MM.1S (cell line): ENCODE data around the gene PPP1R3G.

Experiments
- DNase-seq: peaks from one replicate; pipeline ENCODE4 v3.0.0-alpha.2; 2015
- H2AFZ ChIP-seq: fragments of 300-600 bp; sonication (generic); 2 replicates; pipeline ENCODE4 v1.6.0; 2016; ENCODE audit warnings: antibody characterized with exemption, low read length
- H3F3A ChIP-seq: fragments of 300-600 bp; sonication (generic); 2 replicates; pipeline ENCODE4 v1.6.1; 2016; ENCODE audit warnings: mild to moderate bottlenecking, antibody characterized with exemption, low read length, moderate library complexity, mixed read lengths; ENCODE audit not compliant: insufficient read depth
- H3K27ac ChIP-seq: fragments of 300-600 bp; sonication (generic); 2 replicates; pipeline ENCODE4 v1.5.1; 2016; ENCODE audit warnings: mild to moderate bottlenecking, low read length
- H3K27me3 ChIP-seq: fragments of 300-600 bp; sonication (generic); replicated peaks from 2 replicates; pipeline ENCODE4 v1.6.0; 2016; ENCODE audit warnings: low read length; ENCODE audit not compliant: insufficient read depth
- H3K36me3 ChIP-seq: fragments of 300-600 bp; sonication (generic); replicated peaks from 2 replicates; pipeline ENCODE4 v1.6.1; 2016; ENCODE audit warnings: mild to moderate bottlenecking, low read length, mixed read lengths; ENCODE audit not compliant: insufficient read depth
- H3K4me1 ChIP-seq: fragments of 300-600 bp; sonication (generic); 2 replicates; pipeline ENCODE4 v1.6.1; 2016; ENCODE audit warnings: low read length, mixed read lengths
- H3K4me2 ChIP-seq: fragments of 300-600 bp; sonication (generic); 2 replicates; pipeline ENCODE4 v1.6.0; 2016; ENCODE audit warnings: low read depth, low read length
- H3K4me3 ChIP-seq: fragments of 300-600 bp; sonication (generic); 2 replicates; pipeline ENCODE4 v1.5.1; 2016; ENCODE audit warnings: low read length, mixed read lengths
- H3K79me2 ChIP-seq: fragments of 300-600 bp; sonication (generic); 2 replicates; pipeline ENCODE4 v1.6.1; 2016; ENCODE audit warnings: mixed run types, low read length, mixed read lengths
- H3K9ac ChIP-seq: fragments of 300-600 bp; sonication (generic); 2 replicates; pipeline ENCODE4 v1.6.1; 2016; ENCODE audit warnings: low read length, mixed read lengths
- H3K9me2 ChIP-seq: fragments of 300-600 bp; sonication (generic); replicated peaks from 2 replicates; pipeline ENCODE4 v1.6.1; 2016; ENCODE audit warnings: mild to moderate bottlenecking, low read length, mixed read lengths; ENCODE audit not compliant: insufficient read depth
- H3K9me3 ChIP-seq: fragments of 300-600 bp; sonication (generic); replicated peaks from 2 replicates; pipeline ENCODE4 v1.6.1; 2016; ENCODE audit warnings: mild to moderate bottlenecking, low read length, mixed read lengths; ENCODE audit not compliant: insufficient read depth
- H4K20me1 ChIP-seq: fragments of 300-600 bp; sonication (generic); 2 replicates; pipeline ENCODE4 v1.6.1; 2016; ENCODE audit warnings: mild to moderate bottlenecking, low read length, moderate library complexity, mixed read lengths; ENCODE audit not compliant: insufficient read depth
- CTCF ChIP-seq: fragments of 300-600 bp; sonication (generic); IDR thresholded peaks from 2 replicates; pipeline ENCODE4 v1.5.1; 2016; ENCODE audit warnings: antibody characterized with exemption, low read length, mixed read lengths
- EZH2 ChIP-seq: fragments of 300-600 bp; sonication (generic); optimal IDR thresholded peaks from 2 replicates; pipeline ENCODE3; 2017; ENCODE audit warnings: low read depth, mild to moderate bottlenecking, antibody characterized with exemption, low read length, mixed read lengths
- EZH2phosphoT487 ChIP-seq: fragments of 300-600 bp; sonication (generic); IDR thresholded peaks from 2 replicates; pipeline ENCODE4 v1.6.1; 2018; ENCODE audit warnings: antibody characterized with exemption, low read length

PPP1R3G gene

GRCh38 chr6:5053038-5053437, 32.1 kb upstream of the PPP1R3G start:
- H3K9me3 ChIP-seq, result no peaks in the 10 kb centered on the region
- peaks cover 42% of the 10 kb centered on the region for H3K4me1 ChIP-seq
- DNase-seq, result peak; percentile 21
- peak overlapping the region; percentile 39; the same call in 1 of the 2 replicates for H3K9ac ChIP-seq
- no peaks in the 10 kb centered on the region for H3K27me3 ChIP-seq
- no peaks in the 10 kb centered on the region for H3K79me2 ChIP-seq
- TF ChIP-seq EZH2 (no peak), CTCF (no peak), EZH2phosphoT487 (no peak)
- H4K20me1 ChIP-seq, result no peaks in the 10 kb centered on the region
- H3K27ac ChIP-seq, result peak overlapping the region; percentile 91
- peak overlapping the region; percentile 43 for H3K4me3 ChIP-seq
- H3K9me2 ChIP-seq, result no peaks in the 10 kb centered on the region
- H3K36me3 ChIP-seq, result no peaks in the 10 kb centered on the region
- peak overlapping the region; percentile 66 for H3K4me2 ChIP-seq
- 0 out of 2 replicates have a peak overlapping the region, but pooled peaks have one; percentile 22 for H2AFZ ChIP-seq
- peaks cover 19% of the 10 kb centered on the region for H3F3A ChIP-seq

- H3K79me2 ChIP-seq, result no peaks in the 10 kb centered on the region
- peak overlapping the region; percentile 39 for H3K9ac ChIP-seq
- no peaks in the 10 kb centered on the region for H4K20me1 ChIP-seq
- peak overlapping the region; percentile 66 for H3K4me2 ChIP-seq
- H3K36me3 ChIP-seq, result no peaks in the 10 kb centered on the region
- no peak for TF ChIP-seq CTCF
- no peak for TF ChIP-seq EZH2phosphoT487
- no peak for TF ChIP-seq EZH2
- no peaks in the 10 kb centered on the region for H3K9me3 ChIP-seq
- peaks cover 44% of the 10 kb centered on the region for H3K4me1 ChIP-seq
- peak overlapping the region; percentile 36; the same call in 1 of the 2 replicates for H2AFZ ChIP-seq
- peaks cover 19% of the 10 kb centered on the region for H3F3A ChIP-seq
- H3K4me3 ChIP-seq, result no peak overlapping the region
- no peaks in the 10 kb centered on the region for H3K27me3 ChIP-seq
- peak; percentile 84 for DNase-seq
- peak overlapping the region; percentile 91 for H3K27ac ChIP-seq
- no peaks in the 10 kb centered on the region for H3K9me2 ChIP-seq
Observed at GRCh38 chr6:5053864-5054244, 31.3 kb upstream of the PPP1R3G start.

GRCh38 chr6:5054245-5054873, 30.8 kb upstream of the PPP1R3G start:
- TF ChIP-seq CTCF (no peak), EZH2 (no peak), EZH2phosphoT487 (no peak)
- Histone ChIP-seq H3K79me2 (no peaks in the 10 kb centered on the region), H3K4me1 (peaks cover 48% of the 10 kb centered on the region), H3K9ac (peak overlapping the region; percentile 27), H3K36me3 (no peaks in the 10 kb centered on the region), H2AFZ (peak overlapping the region; percentile 36; the same call in 1 of the 2 replicates), H3K9me3 (no peaks in the 10 kb centered on the region), H4K20me1 (no peaks in the 10 kb centered on the region), H3K9me2 (no peaks in the 10 kb centered on the region), H3K27me3 (no peaks in the 10 kb centered on the region), H3K4me2 (peak overlapping the region; percentile 66), H3F3A (peaks cover 20% of the 10 kb centered on the region), H3K4me3 (no peak overlapping the region), H3K27ac (peak overlapping the region; percentile 91)
- DNase-seq, result no peak
